GM18508 (cell line): Measurements from ENCODE around the gene GNL2.
"Not testable (repeated sequence)": the region's sequence is repeated elsewhere in the genome, so short reads cannot be mapped to it uniquely, and the experiment has no call there.

Experiments
- ATAC-seq: cut with Tn5 transposase; IDR thresholded peaks from one replicate; pipeline ENCODE4 v1.9.1; 2021; ENCODE audit warnings: moderate number of reproducible peaks; ENCODE audit not compliant: insufficient read depth, unreplicated experiment

GNL2 gene

DNA sequence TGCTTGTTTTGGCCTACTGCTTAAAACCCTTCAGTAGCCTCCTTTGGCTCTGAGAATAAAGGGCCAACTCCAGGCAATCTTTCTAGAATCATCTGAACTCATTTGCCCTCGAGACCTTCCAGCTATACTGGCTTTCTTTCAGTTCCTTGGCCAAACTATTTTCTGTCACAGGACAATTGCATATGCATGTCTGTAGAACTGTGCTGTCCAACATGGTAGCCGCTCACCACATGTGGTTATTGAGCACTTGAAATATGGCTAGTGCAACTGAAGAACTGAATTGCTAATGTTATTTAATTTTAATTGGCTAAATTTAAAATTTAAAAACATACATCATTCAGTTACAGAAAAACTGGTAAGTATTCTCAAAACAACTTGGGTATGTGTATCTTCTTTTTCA lies 14.3 kb upstream of the GNL2 start:
- ATAC-seq, result no peak

DNA sequence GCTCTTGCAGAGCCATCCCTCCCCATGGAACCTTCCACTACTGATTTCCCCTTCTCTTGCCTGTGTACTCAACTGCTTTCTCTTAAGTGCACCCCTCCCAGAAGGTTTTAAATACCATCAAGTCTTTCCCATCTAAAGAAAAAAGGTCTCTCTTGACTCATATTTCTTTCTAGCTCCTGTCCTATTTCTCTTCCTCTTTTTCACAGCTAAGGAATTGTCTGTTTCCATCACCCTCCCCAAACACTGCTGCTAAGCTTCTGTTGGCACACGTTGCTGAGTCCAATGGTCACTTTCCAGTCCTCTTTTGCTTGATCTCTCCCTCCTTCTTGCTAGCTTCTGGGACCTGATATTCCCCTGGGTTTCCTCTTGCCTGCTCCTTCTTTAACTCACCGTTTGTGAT lies 13.3 kb upstream of the GNL2 start:
- no peak for ATAC-seq

DNA sequence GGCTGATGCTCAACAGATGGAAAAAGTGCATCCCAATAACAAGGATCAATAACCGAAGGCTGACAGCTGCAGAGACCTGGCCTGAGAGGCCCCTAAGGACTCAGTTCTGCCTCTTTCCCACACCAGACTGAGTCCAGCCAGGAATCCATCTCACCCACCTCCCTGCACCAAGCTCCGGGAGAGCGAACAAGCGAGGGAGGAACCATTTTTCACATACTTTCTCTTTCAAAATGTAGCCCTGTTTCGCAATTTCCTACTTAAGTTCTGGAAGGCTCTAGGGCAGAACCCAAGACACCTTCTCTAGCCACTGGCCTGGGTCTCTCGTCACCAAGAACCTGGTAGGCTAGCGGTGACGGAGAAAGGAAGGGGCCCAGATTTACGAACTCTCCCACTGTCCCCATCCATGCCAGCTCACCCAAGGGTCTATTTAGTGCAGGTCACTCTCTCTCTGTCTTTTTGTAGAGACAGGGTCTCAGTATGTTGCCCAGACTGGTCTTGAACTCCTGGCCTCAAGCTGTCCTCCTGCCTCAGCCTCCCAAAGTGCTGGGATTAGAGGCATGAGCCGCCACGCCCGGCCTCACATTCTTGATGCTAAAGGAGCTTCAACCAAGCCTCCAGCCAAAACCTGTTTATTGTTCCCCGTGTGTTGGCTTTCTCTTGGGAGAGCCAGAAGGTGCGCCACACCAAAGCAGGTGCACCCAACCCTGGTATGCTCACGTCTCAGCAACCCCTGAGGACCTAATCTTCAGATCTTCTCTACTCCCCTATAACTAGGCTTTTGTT lies 10.9 kb upstream of the GNL2 start:
- ATAC-seq, result no peak

DNA sequence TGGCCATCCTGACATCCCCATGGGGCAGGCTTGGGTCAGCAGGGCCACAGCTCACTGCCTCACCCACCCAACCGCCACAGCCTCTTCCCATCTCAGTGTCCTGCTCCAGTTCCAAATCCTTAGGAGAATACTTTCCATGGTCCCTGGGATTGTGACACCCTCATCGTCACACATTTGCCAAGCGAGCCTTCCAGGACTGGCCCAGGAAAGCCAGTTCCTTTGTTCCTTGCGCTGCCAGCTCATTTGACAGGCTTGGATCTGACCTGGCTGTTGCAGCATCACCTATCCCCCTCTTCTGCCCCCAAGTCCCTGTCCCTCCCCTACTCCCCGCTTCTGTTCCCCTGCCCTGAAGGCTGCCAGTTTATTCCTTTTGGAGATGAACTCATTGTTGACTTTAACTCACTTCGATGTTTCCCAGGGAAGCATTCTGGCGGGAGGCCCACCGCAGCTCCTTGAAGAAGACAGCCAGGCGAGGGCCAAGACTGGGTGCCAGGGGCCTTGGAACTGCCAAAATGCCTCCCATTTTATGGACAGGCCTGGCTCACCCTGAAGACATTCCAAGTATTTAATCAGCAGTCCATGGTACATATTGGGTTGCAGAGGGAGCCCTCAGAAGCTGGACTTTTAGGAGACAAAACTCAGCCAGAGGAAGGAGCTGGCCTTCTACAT lies 10.2 kb upstream of the GNL2 start:
- ATAC-seq, result no peak

DNA sequence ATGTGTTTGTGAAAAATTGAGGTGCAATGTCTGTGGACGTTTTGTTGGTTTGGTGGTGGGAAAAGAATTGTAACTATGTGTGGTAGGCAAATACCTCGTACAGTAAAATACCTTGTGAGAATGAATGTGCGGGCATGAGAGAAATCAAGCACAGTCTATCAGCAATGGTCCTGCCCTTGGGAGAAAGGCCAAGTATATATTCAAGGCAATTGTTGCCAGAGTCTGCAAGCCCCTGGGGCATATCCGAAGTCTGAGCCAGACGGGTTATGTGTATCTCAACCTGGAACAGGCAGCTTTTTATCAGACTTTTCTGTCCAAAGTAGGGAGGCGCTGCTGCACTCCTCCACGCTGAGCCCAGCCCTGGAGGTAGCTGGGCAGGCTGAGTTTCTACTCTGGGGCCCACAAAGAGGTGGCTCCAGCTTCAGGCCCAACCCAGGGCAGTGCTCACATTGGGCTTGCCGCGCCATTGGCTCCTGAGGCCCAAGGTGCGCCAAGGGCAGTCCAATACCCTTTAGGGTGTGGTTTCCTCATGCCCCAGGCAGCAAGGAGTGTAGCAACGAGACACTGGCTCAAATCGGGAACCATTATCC lies 9.4 kb upstream of the GNL2 start:
- ATAC-seq, result no peak

DNA sequence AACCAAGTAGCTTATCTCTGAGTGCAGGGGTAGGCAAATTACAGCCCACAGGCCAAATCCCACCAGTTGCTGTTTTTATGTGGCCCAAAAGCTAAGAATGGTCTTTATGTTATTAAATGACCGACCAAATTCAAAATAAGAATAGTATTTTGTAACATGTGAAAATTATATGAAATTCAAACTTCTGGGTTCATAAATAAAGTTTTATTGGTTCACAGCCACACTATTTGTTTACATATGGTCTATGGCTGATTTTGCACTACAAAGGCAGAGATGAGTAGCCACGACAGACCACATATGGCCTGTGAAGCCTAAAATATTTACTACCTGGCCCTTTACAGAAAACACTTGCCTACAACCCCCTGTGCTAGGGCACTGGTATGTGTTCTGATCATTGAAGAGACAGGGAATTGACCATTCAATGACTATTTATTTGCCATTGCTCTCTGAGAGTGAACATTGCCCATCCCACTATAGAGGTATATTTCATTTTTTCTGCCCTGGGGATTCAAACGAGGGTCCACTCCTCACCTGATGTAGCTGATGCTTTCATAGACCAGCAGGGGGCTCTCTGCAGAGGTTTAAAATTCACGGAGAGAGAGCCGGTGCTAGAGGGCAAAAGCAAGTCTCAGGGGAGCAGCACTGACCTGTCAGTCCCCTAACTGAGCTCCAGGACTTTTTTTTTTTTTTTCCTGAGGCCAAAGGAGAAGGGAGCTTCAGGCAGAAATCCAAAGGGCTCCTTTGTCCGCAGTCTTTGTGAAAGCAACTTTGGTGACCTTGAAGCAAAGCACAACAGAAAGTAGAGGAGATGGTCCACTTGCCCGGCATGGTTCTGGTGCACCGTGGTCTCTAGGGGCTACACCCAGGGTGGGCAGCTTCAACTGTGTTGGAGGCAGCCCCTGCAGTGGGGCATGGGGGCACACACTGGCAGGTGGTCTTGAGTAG lies 7.3 kb upstream of the GNL2 start:
- no peak for ATAC-seq

DNA sequence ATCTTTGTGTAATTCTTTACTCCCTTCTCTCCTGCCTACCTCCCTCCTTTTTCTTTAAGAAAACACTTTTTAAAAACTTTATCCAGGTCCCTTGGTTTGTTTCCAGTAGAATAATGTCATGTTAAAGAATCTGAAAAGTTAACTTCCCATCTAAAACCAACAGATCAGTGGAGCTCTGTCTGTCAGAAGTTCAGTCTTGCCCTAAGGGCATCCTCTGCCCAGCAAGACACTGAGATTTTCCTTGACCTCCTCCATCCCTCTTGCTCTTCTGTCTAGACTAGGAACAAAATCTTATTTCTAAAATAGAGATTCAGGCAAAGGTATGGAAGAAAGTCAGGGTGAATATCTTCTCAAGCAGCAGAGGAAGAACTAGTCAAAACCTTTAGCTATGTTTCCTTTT lies 5.7 kb upstream of the GNL2 start:
- no peak for ATAC-seq

DNA sequence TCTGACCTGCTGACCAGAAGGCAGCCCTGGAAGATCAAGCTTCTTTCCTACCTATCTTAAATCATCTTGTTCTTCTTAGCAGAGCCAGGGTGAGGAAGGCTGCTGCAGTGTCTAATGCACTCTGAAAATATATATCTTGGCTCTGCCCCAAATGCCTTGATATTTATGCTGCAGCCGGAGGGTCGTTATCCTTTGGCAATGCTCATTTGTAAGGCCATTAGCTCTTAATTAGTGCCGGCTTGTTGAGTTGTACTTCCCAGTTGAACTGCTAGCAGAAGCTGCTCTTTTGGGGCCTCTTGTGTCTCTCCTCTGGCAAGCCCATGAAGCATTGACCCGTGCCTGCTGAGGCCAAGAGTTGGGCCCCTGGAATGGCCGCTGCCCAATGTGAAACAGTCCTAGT lies 4.2 kb upstream of the GNL2 start:
- no peak for ATAC-seq

DNA sequence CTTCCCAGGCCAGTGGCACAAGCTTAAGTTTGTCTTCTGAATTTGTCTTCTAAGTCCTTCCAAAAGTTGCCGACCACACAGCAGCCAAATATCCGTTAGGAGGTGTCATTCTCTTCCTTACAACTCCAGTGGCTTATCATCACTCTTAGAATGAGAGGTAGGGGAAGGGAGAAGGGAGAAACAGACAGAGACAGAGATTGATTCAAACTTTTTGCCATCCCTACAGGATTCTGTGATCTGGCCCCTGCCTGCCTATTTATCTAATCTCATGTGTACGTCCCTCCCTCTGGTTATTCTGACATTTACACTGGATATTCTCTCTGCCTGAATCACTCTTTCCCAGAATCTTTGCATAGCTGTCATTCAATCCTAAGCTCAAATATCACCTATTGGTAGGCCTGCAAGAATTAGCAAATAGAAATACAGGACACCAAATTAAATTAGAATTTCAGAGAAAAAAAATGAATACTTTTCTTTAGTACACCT lies 488 bp upstream of the GNL2 start:
- ATAC-seq, result no peak

DNA sequence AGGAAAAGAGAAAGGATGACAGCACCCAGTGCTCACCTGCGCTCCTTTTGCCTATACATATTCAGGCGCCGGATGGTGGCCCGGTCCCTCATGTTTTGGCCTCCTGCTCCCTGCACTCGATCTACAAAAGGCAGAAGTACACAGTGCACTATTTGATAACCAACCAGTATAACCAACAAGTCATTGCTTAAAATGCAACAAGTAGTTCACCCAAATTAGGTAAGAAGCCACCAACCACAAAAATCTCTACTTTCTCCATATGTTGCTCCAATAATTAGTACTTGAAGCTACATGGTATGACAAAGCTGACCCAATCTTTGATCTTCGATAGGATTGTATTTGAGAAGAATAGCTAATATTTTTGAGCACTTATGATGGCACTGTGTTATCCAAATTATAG lies 2.0 kb downstream of the GNL2 start:
- ATAC-seq, result no peak

DNA sequence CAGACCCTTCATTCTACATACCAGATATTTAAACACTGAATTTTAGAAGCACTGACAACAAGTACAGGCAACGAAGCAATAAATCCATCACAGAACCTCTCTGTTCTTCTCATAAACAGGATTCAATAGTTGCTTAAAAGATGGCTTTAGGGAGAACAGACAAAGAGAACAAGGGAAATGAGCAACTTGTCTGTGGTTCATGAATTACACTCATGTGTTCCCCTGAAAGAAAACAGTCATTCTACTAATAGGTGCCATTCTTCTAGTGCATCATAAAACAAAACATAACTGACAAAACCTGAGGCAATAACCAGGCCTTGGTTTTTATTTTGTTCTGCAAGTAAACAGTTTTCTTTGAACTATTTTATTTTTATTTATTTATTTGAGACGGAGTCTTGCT lies 6.8 kb downstream of the GNL2 start:
- no peak for ATAC-seq

DNA sequence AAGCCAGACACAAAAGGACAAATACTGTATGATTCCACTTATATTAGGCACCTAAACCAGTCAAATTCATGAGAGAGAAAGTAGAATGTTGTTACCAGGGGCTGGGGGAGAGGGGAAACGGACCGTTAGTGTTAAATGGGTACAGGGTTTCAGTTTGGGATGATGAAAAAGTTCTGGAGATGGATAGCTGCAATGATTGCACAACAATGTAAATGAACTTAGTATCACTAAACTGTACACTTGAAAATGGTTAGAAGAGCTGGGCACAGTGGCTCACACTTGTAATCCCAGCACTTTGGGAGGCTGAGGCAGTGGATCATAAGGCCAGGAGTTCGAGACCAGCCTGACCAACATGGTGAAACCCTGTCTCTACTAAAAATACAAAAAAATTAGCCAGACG lies 11.2 kb downstream of the GNL2 start:
- not testable (repeated sequence) for ATAC-seq

DNA sequence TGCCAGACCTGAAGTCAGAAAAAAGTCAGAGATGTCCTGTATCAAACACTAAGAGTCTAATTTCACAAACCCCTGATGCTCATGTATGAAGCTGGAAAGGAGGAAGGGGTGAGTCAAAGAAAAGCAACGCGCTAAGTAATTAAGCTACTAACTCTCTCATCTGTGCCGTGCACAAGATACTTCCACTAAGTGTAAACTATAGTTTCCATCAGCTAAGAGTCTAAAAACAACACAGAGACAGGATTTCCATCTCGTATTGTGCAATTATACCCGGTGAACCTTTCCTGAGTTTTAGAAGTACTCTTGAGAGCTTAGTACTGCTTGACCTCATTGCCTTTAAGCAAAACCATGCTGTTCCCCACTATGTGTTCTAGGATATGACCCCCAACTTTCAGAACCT lies 20.0 kb downstream of the GNL2 start:
- no peak for ATAC-seq

DNA sequence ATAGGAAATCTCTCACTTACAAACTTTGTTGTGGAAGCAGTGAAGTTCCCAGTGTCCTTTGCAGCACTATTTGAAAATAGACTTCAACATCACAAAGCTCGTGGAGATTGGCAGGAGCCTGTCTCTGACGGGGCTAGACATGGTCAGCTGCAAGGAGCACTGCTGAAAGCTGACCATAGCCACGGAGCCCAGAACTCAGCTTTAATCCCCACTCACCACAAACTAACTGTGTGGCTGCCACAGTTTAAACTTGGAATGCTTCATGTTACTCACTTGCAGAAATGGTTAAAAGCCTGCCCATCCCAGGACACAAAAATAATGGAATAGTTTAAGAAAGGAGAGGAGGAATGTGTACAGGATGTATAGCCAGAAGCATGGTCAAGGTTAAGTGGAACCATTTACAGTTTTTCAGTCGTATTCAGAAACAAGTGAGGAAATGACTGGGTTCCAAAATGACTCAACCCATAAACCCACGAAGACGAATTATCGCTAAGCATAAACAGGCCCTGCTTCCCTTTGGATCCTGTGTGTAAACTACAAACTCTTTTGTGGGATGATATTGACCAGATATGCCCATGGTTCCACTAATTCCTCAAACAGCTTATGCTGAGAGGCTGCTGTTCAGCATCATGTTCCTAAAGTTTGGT lies 20.8 kb downstream of the GNL2 start:
- ATAC-seq, result no peak

DNA sequence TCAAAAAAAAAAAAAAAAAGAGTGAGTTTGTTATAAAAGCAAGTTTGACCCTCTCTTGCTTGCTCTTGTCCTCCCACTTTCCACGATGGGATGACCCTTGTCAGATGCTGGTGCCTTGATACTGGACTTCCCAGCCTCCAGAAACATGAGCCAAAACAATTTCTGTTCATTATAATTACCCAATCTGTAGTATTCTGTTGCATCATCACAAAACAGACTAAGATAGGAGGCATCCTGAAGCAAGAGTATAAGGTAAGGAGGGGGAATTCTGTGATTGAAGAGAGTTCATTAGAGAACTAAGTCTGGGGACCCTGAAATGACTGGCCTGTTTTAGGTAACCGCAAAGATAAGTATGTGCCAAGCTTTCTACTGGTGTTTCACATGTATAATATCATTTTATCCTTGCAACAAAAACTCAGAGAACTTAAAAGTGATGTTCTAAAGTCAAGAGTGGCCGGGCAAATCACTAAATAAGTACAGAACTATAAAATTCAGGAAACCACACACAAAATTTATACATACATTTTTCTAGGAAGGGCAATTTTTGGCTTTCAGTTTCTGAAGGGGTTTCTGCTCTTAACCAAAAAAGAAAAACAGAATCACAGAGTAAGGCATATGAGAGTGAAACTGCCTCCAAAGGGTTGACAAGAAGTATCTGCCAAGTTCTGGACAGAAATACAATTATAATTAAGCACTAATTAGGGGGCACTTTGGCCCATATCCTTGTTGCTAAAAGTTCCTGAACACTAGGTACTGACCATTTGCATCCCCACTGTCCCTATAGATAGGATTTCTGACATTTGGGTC lies 25.0 kb downstream of the GNL2 start:
- no peak for ATAC-seq

DNA sequence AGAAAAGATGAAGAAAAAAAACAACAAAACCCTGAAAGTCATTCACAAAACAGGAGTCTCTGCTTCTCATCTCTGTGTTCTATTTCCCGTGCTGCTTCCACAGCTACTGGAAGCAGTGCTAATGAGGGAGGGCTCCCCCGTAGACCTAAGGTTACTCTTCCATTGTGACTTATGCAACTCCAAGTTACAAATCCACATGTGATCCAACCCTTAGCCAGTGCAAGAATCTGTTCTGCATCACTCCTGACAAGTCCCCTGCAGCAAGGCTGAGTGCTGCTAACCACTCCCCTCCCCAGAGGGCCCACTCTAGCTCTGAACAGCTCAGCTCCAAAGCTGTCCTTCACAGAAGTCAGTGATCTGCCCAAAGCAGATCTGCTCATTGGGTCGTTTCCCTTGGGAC lies 28.7 kb downstream of the GNL2 start:
- ATAC-seq, result no peak

DNA sequence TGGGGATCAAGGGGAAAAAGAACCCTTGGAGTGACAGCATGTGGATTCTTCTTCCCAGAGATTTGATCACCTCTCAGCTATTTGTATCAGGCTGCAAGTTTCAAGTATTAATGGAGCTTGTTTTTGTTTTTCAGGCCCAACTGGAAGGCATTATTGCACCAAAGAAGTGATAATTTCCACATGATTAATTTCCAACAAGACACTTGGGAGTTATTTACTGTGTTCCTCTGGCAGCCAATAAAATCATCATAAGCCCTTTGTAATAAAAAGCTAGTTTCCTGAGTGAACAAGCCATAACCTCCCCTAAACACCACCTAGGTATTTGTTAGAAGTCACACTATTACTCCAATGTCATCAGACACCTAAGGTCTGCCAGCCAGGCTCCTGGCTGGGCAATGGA lies 30.8 kb downstream of the GNL2 start:
- ATAC-seq, result no peak

DNA sequence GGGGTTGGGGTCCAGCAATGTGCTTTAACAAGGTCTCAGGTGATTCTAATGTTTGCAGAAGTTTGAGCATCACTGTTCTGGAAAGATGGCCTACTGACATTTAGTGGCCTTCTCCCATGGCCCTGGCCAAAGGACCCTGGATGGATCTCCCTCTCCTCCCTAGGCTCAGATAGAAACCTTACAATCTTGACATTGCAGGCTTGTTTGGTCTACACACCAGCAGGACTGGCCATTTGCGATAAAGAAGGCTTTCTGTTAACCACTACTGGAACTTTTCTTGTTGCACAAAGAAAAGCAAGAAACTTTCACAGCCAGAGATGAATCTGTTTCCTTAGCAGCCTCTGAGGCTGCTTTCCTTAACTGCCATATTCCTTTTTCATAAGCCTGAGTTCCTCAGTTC lies 32.8 kb downstream of the GNL2 start:
- ATAC-seq, result no peak
